Germinal center (tissue), 1 donor: ENCODE measurements around the gene UBTD2.
"Not testable (repeated sequence)": the region's sequence is repeated elsewhere in the genome, so short reads cannot be mapped to it uniquely, and the experiment has no call there.

Source experiments
- DNase-seq: peaks from one replicate; pipeline ENCODE4 v3.0.0; 2012; ENCODE audit warnings: mixed read lengths, low spot score

The UBTD2 gene

GRCh38 chr5:172248637-172249036 lies 34.9 kb downstream of the UBTD2 start:
- DNase-seq: no peak

DNA sequence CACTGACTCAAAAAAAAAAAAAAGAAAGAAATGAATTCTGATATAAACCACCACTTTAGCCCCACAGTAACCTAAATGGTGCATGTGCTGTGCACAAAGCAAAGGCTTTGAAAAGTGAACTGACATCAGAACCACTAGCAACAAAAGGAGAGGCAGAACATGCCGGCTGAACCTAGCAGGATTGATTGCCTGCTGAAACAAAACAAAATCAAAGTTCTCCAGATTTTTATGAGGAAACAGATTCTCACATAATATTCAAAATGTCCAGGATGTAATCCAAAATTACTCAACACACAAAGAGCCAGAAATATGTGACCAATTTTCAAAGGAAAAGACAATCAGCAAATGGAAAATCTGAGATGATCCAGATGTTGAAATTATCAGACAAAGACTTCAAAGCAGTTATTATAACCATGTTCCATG lies 37.9 kb downstream of the UBTD2 start:
- DNase-seq: no peak

- DNase-seq: no peak
Measured at GRCh38 chr5:172245046-172245445, 38.5 kb downstream of the UBTD2 start.

GRCh38 chr5:172243302-172243701 lies 40.3 kb downstream of the UBTD2 start:
- DNase-seq: no peak

GRCh38 chr5:172238334-172238733 lies 45.2 kb downstream of the UBTD2 start:
- no peak for DNase-seq

DNA sequence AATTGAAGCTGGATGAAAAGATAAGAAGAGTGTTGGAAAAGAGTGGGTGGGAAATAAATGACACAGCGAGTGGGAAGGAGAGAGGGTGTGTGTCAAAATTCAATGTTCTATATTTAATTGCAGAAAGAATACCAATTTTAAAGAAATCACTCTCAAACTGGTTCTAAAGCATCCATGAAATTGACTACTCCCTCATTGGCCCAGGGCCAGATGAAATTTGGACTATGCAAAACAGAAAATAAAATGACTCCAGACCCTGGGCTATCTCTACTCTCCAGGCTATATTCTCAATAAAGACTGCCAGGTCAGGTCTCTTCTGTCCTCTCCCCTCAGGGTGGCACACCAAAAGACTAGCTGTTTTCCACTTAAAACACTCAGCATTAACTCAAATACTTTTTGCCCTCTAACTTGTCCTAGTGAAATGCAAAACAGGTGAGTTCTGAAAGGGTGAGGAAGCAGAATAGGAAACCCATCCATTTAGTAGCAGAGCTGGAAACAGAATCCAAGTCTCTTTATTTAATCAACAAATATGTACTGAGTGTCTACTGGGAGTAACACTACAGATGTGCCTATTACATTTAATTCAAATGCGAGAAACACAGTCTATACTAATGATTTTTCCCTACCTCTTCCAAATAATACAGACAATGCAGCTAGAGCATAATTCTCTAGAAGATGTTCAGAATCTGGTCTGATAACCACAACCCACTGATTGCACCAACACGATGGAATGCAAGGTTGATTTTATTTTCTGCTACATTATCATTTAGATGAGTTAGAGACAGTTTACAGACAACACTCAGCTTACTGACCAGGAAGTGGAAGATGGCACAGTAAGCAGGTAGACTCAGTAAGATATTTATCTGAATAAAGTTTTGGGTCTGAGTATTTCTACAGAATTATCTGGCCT lies 47.5 kb downstream of the UBTD2 start:
- DNase-seq: no peak

GRCh38 chr5:172235132-172235780 lies 48.3 kb downstream of the UBTD2 start:
- DNase-seq: no peak

- no peak for DNase-seq
Measured at GRCh38 chr5:172234031-172234430, 49.5 kb downstream of the UBTD2 start.

GRCh38 chr5:172229904-172230303 lies 53.7 kb downstream of the UBTD2 start:
- DNase-seq: no peak

DNA sequence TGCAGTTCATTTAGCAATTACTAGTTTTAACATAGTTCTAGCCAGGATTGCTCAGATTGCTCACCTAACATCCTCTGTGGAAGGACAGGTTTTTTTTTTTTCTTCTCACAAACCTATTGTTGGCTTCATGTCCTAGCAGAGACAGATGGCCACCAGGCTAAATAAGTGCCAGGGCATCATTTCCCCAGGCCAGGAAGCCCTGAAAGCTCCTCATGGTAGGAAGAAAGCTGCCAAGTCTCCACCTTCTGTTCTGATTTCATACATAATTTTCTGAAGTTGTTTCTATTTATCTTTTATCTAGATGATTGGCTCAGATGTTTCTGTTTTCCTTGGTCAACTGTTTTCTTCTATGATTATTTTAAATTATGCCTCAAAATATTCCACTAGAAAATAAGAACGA lies 58.6 kb downstream of the UBTD2 start:
- no peak for DNase-seq

GRCh38 chr5:172223901-172224873 lies 59.4 kb downstream of the UBTD2 start:
- no peak for DNase-seq

DNA sequence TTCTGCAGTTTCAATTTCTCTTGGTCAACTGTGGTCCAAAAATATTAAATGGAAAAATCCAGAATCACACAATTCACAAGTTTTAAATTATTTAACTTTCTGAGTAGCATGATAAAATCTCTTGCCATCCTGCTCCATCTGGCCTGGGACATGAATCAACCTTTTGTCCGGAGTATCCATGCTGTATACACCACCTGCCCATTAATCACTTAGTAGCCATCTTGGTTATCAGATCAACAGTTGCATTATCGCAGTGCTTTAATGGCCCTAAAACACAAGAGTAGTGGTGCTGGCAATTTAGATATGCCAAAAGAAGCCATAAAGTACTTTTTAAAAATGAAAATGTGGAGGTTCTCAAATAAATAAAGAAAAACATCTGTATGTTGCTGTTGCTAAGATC lies 64.3 kb downstream of the UBTD2 start:
- DNase-seq: no peak

DNA sequence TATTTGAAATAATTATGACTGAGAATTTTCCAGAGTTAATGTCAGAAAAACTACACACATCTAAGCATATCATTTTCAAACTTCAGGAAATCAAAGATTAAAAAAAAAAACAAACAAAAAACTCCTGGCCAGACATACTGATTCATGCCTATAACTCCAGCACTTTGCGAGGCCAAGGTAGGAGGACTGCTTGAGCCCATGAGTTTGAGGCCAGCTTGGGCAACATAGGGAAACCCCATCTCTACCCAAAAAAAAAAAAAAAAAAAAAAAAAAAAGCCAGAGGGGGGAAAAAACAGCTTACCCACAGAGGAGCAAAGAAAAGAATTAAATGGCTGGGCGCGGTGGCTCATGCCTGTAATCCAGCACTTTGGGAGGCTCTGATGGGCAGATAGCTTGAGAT lies 67.2 kb downstream of the UBTD2 start:
- DNase-seq: no peak

- no peak for DNase-seq
Measured at GRCh38 chr5:172213126-172213525, 70.4 kb downstream of the UBTD2 start.

DNA sequence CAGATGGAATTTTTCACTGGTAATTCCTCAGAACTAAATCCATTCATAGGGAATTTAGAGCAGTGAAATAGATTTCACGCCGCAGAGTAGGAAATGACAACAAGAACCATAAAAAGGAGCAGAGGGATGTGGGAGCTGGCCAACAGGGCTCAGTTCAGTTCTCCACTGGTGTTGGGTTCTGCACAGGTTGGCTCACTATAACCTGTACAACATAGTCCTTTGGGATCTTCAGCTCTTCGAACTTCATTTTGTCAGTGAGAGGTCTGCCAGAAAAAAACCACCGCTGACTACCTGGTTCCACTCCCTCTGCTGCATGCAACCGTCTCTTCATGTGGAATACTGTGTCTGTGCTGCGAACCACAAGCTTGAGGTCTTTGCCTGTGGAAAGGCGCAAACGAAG lies 71.9 kb downstream of the UBTD2 start:
- no peak for DNase-seq

- no peak for DNase-seq
Measured at GRCh38 chr5:172209714-172210113, 73.8 kb downstream of the UBTD2 start.

DNA sequence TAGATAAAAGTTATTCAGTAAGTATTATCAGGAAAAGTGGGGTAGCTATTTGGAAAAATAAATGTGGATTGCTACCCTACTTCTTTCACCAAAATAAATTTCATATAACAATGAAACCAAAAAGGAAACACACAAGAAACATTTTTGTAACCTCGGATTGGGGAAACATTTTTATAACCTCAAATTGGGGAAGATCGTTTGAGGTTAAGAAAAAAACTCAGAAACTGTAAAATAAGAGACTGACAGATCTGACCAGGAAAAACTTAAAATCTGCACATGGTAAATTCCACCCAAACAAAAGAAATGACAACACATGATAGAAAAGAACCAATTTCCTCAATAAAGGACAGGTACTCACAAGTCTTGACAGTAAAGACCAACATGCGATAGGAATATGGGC lies 76.1 kb downstream of the UBTD2 start:
- no peak for DNase-seq

DNA sequence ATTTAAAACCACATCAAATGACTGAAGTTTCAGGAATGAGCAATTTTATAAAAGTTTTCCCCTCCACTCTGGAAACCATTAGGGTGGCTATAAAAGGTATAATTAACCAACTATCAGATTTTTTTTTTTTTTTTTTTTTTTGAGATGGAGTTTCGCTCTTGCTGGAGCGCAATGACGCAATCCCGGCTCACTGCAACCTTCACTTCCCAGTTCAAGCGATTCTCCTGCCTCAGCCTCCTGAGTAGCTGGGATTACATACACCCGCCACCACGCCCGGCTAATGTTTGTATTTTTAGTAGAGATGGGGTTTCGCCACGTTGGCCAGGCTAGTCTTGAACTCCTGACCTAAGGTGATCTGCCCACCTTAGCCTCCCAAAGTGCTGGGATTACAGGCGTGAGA lies 77.6 kb downstream of the UBTD2 start:
- not testable (repeated sequence) for DNase-seq

DNA sequence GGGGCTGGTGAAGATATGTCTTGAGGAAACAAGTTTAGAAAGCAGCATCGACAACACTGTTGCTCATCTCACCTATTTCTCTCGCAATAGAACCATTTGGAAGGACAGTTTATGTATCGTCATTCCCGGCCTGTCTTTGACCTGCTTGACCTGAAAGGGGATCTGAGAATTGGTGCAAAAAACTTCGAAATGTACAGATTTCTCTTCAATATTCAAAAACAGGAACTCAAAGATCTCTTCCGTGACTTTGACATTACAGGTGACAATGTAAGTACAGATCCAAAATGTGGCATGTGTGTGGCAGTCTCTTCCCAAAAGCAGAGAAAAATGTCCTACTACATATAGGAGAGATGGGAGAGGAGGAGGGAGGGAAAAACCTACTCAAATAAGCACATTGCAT lies 83.1 kb downstream of the UBTD2 start:
- no peak for DNase-seq

GRCh38 chr5:172199446-172199845 lies 84.1 kb downstream of the UBTD2 start:
- no peak for DNase-seq

- not testable (repeated sequence) for DNase-seq
Measured at GRCh38 chr5:172197775-172198174, 85.8 kb downstream of the UBTD2 start.
